OCI-LY7 (cell line): ENCODE measurements around the gene RFPL3. TPM values are rescaled to one million over a fixed set of nuclear protein-coding genes. Genes with fewer than 3 reads are reported as not detected.

ENCODE experiments used
- BruUV-seq: library from RNA; stranded (reverse); fragments of 400-500 nt; replicated peaks from 2 replicates; lab custom pipeline; 2021; lab: Mats Ljungman, UMichigan
- CTCF ChIA-PET: fragments of 300-600 bp; sonication (Branson Sonifier 250); formaldehyde crosslinking; loops from one replicate; lab custom pipeline; 2022; ENCODE audit warnings: antibody characterized with exemption; ENCODE audit not compliant: unreplicated experiment; lab: Charles Lee
- POLR2A ChIA-PET: fragments of 300-600 bp; sonication (Branson Sonifier 250); formaldehyde crosslinking; loops from one replicate; lab custom pipeline; 2022; ENCODE audit warnings: antibody characterized with exemption; lab: Charles Lee
- DNase-seq: peaks from one replicate; pipeline ENCODE4 v3.0.0-alpha.2; 2015; ENCODE audit warnings: low spot score
- H2AFZ ChIP-seq: fragments of 200-600 bp; sonication (generic), shearing (Covaris generic); 2 replicates; pipeline ENCODE4 v1.6.1; 2014; ENCODE audit warnings: mild to moderate bottlenecking, antibody characterized with exemption, low read length, moderate library complexity
- H3K27ac ChIP-seq: fragments of 200-600 bp; sonication (generic); 2 replicates; pipeline ENCODE4 v1.5.1; 2014; ENCODE audit warnings: mixed run types, low read depth, mild to moderate bottlenecking, moderate library complexity, low read length, inconsistent platforms; ENCODE audit not compliant: poor library complexity, severe bottlenecking
- H3K36me3 ChIP-seq: fragments of 200-600 bp; sonication (generic); 2 replicates; pipeline ENCODE4 v1.6.1; 2014; ENCODE audit warnings: mild to moderate bottlenecking, antibody characterized with exemption, low read length, moderate library complexity, mixed read lengths; ENCODE audit not compliant: insufficient read depth
- H3K4me1 ChIP-seq: fragments of 200-600 bp; sonication (generic); 2 replicates; pipeline ENCODE4 v1.5.1; 2014; ENCODE audit warnings: mild to moderate bottlenecking, low read length; ENCODE audit not compliant: insufficient read depth, poor library complexity, severe bottlenecking
- H3K4me2 ChIP-seq: fragments of 200-600 bp; sonication (generic); 2 replicates; pipeline ENCODE4 v1.6.1; 2014; ENCODE audit warnings: mild to moderate bottlenecking, low read length
- H3K4me3 ChIP-seq: fragments of 200-600 bp; sonication (generic); 2 replicates; pipeline ENCODE4 v1.5.1; 2014; ENCODE audit warnings: mild to moderate bottlenecking, low read depth, low read length; ENCODE audit not compliant: poor library complexity, severe bottlenecking
- H3K79me2 ChIP-seq: fragments of 200-600 bp; sonication (generic); 2 replicates; pipeline ENCODE4 v1.6.1; 2016; ENCODE audit warnings: low read depth, mild to moderate bottlenecking, low read length, moderate library complexity, mixed read lengths; ENCODE audit not compliant: insufficient read depth
- H3K9me2 ChIP-seq: fragments of 200-600 bp; sonication (generic); 2 replicates; pipeline ENCODE4 v1.6.1; 2016; ENCODE audit warnings: mild to moderate bottlenecking, low read length, mixed read lengths; ENCODE audit not compliant: insufficient read depth
- H3K9me3 ChIP-seq: fragments of 200-600 bp; sonication (generic); 2 replicates; pipeline ENCODE4 v1.6.1; 2014; ENCODE audit warnings: mild to moderate bottlenecking, mixed run types, low read length, mixed read lengths
- H4K20me1 ChIP-seq: fragments of 200-600 bp; sonication (generic); 2 replicates; pipeline ENCODE4 v1.6.1; 2014; ENCODE audit warnings: mild to moderate bottlenecking, antibody characterized with exemption, low read length, moderate library complexity, mixed read lengths; ENCODE audit not compliant: insufficient read depth
- EZH2phosphoT487 ChIP-seq: fragments of 200-600 bp; sonication (generic); IDR thresholded peaks from 2 replicates; pipeline ENCODE4 v1.6.1; 2018; ENCODE audit warnings: low read depth, borderline replicate concordance, mild to moderate bottlenecking, mixed run types, antibody characterized with exemption, low read length, moderate library complexity, mixed read lengths
- intact Hi-C: fragments of 100-400 bp; cut with micrococcal nuclease; formaldehyde crosslinking; loops from one replicate; pipeline ENCODE4 v1.10.0; 2022; ENCODE audit not compliant: unreplicated experiment
- small RNA-seq: library from RNA; depleted of rRNA; stranded (forward); fragments of <200 nt; gene quantifications from one replicate; pipeline ENCODE3, GENCODE V24; 2014
- total RNA-seq, 2 experiments: library from RNA; depleted of rRNA in 1 of 2; stranded (reverse); fragments of >200 nt in 1 of 2; shearing (Covaris generic) in 1 of 2; gene quantifications; 2 replicates each; pipeline ENCODE4 v1.2.3, GENCODE V29; 2014 to 2022
- TF ChIP-seq, protein P1 (sequence below): fragments of 200-600 bp; sonication (generic); conservative IDR thresholded peaks from 2 replicates; pipeline ENCODE4 v1.5.1; 2014; ENCODE audit warnings: mild to moderate bottlenecking, antibody characterized with exemption, low read length, moderate library complexity, mixed read lengths

The RFPL3 gene
- total RNA-seq, 2 experiments from 2014 or later, result not detected

DNA sequence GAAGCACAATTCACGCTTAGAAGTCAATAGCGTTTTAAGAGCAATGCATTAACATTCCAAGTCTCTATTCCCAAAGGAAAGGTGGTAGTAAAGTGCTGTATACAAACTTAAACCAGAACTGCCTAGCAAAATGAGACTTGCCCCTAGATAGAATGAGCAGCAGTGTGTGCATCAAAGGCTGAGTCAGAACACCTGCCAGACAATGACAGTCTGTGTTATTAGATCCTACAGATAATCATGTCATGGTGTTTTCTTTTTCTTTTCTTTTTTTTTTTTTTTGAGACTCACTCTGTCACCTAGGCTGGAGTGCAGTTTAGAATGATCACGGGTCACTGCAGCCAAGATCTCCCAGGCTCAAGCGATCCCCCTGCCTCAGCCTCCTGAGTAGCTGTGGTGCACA is 52.8 kb downstream of the RFPL3 start:
- H3K36me3 ChIP-seq, result peaks cover 37% of the 10 kb centered on the region
- no peaks in the 10 kb centered on the region for H3K9me3 ChIP-seq
- H3K27ac ChIP-seq, result no peak overlapping the region
- TF ChIP-seq, protein P1, sequence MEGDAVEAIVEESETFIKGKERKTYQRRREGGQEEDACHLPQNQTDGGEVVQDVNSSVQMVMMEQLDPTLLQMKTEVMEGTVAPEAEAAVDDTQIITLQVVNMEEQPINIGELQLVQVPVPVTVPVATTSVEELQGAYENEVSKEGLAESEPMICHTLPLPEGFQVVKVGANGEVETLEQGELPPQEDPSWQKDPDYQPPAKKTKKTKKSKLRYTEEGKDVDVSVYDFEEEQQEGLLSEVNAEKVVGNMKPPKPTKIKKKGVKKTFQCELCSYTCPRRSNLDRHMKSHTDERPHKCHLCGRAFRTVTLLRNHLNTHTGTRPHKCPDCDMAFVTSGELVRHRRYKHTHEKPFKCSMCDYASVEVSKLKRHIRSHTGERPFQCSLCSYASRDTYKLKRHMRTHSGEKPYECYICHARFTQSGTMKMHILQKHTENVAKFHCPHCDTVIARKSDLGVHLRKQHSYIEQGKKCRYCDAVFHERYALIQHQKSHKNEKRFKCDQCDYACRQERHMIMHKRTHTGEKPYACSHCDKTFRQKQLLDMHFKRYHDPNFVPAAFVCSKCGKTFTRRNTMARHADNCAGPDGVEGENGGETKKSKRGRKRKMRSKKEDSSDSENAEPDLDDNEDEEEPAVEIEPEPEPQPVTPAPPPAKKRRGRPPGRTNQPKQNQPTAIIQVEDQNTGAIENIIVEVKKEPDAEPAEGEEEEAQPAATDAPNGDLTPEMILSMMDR, result no peak
- TF ChIP-seq EZH2phosphoT487, result no peak
- DNase-seq, result no peak
- peaks cover 17% of the 10 kb centered on the region for H4K20me1 ChIP-seq
- H3K4me2 ChIP-seq, result peak overlapping the region; percentile 96; the same call in 1 of the 2 replicates
- H3K4me3 ChIP-seq, result no peak overlapping the region
- BruUV-seq, result no TSS peak
- ChIA-PET CTCF (no interaction called here), POLR2A (interaction anchor here (0.7 kb wide), 1 partner anchor 1048 kb away, joined by 3 read pairs; no protein-coding TSS in a partner anchor)
- H2AFZ ChIP-seq, result no peak overlapping the region
- intact Hi-C loops, result no loop called here
- H3K79me2 ChIP-seq, result peaks cover 16% of the 10 kb centered on the region
- 0 out of 2 replicates have a peak, but pooled peaks cover 3% of the 10 kb centered on the region for H3K9me2 ChIP-seq
- H3K4me1 ChIP-seq, result peaks cover 37% of the 10 kb centered on the region

Small RNA genes lying within 50 kb of the gene (small RNA-seq; reads per million reads assigned to genes)
- gene AL021937.2 (not detected), gene IGLVIVOR22-2 (not detected), gene RF02171 (not detected), gene RF02172 (not detected)

Other genes starting within 250 kb of the RFPL3 start
- gene C22orf42, start 198.6 kb upstream of the RFPL3 start, total RNA-seq (2014; rRNA removed; shearing (Covaris generic)), result not detected in 2 replicates
- gene C22orf42, start 198.6 kb upstream of the RFPL3 start, total RNA-seq (2022), result not detected in 2 replicates
- not detected in 2 replicates for gene RFPL2, start 152.8 kb upstream of the RFPL3 start, total RNA-seq (2014; rRNA removed; shearing (Covaris generic))
- not detected in 2 replicates for gene RFPL2, start 152.8 kb upstream of the RFPL3 start, total RNA-seq (2022)
- gene SLC5A4, start 102.5 kb upstream of the RFPL3 start, total RNA-seq (2014; rRNA removed; shearing (Covaris generic)), result not detected in 2 replicates
- not detected in 2 replicates for gene SLC5A4, start 102.5 kb upstream of the RFPL3 start, total RNA-seq (2022)
- gene RTCB, start 54.4 kb downstream of the RFPL3 start, total RNA-seq (2014; rRNA removed; shearing (Covaris generic)), result 37.2 and 58.3 TPM in 2 replicates
- gene RTCB, start 54.4 kb downstream of the RFPL3 start, total RNA-seq (2022), result 27.9 and 29.9 TPM in 2 replicates
- not detected in 2 replicates for gene BPIFC, start 106.6 kb downstream of the RFPL3 start, total RNA-seq (2014; rRNA removed; shearing (Covaris generic))
- gene BPIFC, start 106.6 kb downstream of the RFPL3 start, total RNA-seq (2022), result not detected in 2 replicates
- gene FBXO7, start 116.9 kb downstream of the RFPL3 start, total RNA-seq (2014; rRNA removed; shearing (Covaris generic)), result 62.1 and 73.8 TPM in 2 replicates
- 81.9 and 91.1 TPM in 2 replicates for gene FBXO7, start 116.9 kb downstream of the RFPL3 start, total RNA-seq (2022)